ENCODE measurements around the gene TVP23A. TPM values are rescaled to one million over a fixed set of nuclear protein-coding genes. Genes with fewer than 3 reads are reported as not detected.

The TVP23A gene
- polyA plus RNA-seq, 3 donors = 0.06 to 0.17 (median 0.08) TPM

GRCh38 chr16:10865991-10866966 lies 47.7 kb upstream of the TVP23A start:
- intact Hi-C loops (cut with micrococcal nuclease) = loop anchor here in 1 of 2 donors (10.0 kb wide), 1 partner anchor 241 kb away; no protein-coding TSS in a partner anchor
- H3K27me3 Mint-ChIP-seq (ENCODE audit: low read depth in 3 of 3) = peaks cover 0 to 4% (median 2%) of the 10 kb centered on the region in 3 donors
- no peaks in the 10 kb centered on the region for H3K36me3 Mint-ChIP-seq
- H3K27me3 ChIP-seq (ENCODE audit: control insufficient read depth in 2 of 2, insufficient read depth in 2 of 2, low read length in 2 of 2) = no peaks in the 10 kb centered on the region
- H3K4me3 ChIP-seq (replicated peaks in 1 of 3; ENCODE audit: low read depth in 2 of 3, low read length in 3 of 3) = peak overlapping the region in 1 of 3 experiments; percentile 13
- peaks cover 81 to 84% of the 10 kb centered on the region in 2 donors for H3K4me1 ChIP-seq (ENCODE audit: control insufficient read depth in 1 of 2, insufficient read depth in 2 of 2, low read length in 2 of 2)
- H3K9ac ChIP-seq (ENCODE audit: insufficient read depth, low read length, poor library complexity, severe bottlenecking) = no peak overlapping the region
- H4K20me1 ChIP-seq (ENCODE audit: insufficient read depth, low read length) = no peaks in the 10 kb centered on the region
- no peaks in the 10 kb centered on the region for H3K79me2 ChIP-seq (ENCODE audit: insufficient read depth, low read length)
- no peak for DNase-seq
- H3K4me2 ChIP-seq (replicated peaks; ENCODE audit: extremely low read depth, low read length, poor library complexity, severe bottlenecking) = peak overlapping the region; percentile 6
- no peaks in the 10 kb centered on the region for H3K9me3 ChIP-seq (replicated peaks in 1 of 2; ENCODE audit: control insufficient read depth in 1 of 2, insufficient read depth in 1 of 2, low read length in 2 of 2)
- 73% methylated on average over 8 of the region's 13 CpGs for WGBS (ENCODE audit: insufficient coverage)
- peak overlapping the region; percentile 49 to 71 for H3K4me3 Mint-ChIP-seq
- TF ChIP-seq CTCF (IDR thresholded peaks at IDR 0.05) = no peak
- H3K27ac ChIP-seq (ENCODE audit: low read depth in 1 of 2, low read length in 2 of 2) = peak overlapping the region in 1 of 2 donors; percentile 46
- H3K4me1 Mint-ChIP-seq = peaks cover 78% of the 10 kb centered on the region
- no peaks in the 10 kb centered on the region for H3K36me3 ChIP-seq (replicated peaks in 1 of 2; ENCODE audit: control insufficient read depth in 1 of 2, insufficient read depth in 2 of 2, low read length in 2 of 2)
- H2AFZ ChIP-seq (ENCODE audit: insufficient read depth, low read depth, low read length, poor library complexity, severe bottlenecking) = peak overlapping the region; percentile 1
- H3K9me3 Mint-ChIP-seq = no peaks in the 10 kb centered on the region
- peak overlapping the region in 3 of 7 donors; percentile 46 to 77 (median 60) for H3K27ac Mint-ChIP-seq

- H3K4me3 ChIP-seq (replicated peaks in 1 of 3; ENCODE audit: low read depth in 2 of 3, low read length in 3 of 3) = peak overlapping the region in 1 of 3 experiments; percentile 14
- Mint-ChIP-seq H3K4me3 (no peak overlapping the region), H3K36me3 (peaks cover 0 to 4% of the 10 kb centered on the region in 2 donors), H3K9me3 (peaks cover 0 to 8% (median 0%) of the 10 kb centered on the region in 7 donors), H3K27me3 (ENCODE audit: low read depth in 3 of 3) (peaks cover 0 to 2% (median 2%) of the 10 kb centered on the region in 3 donors), H3K4me1 (peaks cover 49% of the 10 kb centered on the region), H3K27ac (peak overlapping the region; percentile 10 to 83 (median 76))
- H3K27ac ChIP-seq (ENCODE audit: low read depth in 1 of 2, low read length in 2 of 2) = no peak overlapping the region
- no peak overlapping the region for H3K9ac ChIP-seq (ENCODE audit: insufficient read depth, low read length, poor library complexity, severe bottlenecking)
- no peaks in the 10 kb centered on the region for H3K9me3 ChIP-seq (replicated peaks in 1 of 2; ENCODE audit: control insufficient read depth in 1 of 2, insufficient read depth in 1 of 2, low read length in 2 of 2)
- peaks cover 47 to 52% of the 10 kb centered on the region in 2 donors for H3K4me1 ChIP-seq (ENCODE audit: control insufficient read depth in 1 of 2, insufficient read depth in 2 of 2, low read length in 2 of 2)
- 0% methylated on average over 1 of the region's 2 CpGs for WGBS (ENCODE audit: insufficient coverage)
- peak; percentile 92 to 98 (median 97) for DNase-seq
- no peaks in the 10 kb centered on the region for H3K27me3 ChIP-seq (ENCODE audit: control insufficient read depth in 2 of 2, insufficient read depth in 2 of 2, low read length in 2 of 2)
- no peak overlapping the region for H2AFZ ChIP-seq (ENCODE audit: insufficient read depth, low read depth, low read length, poor library complexity, severe bottlenecking)
- intact Hi-C loops (cut with micrococcal nuclease) = loop anchor here in 1 of 2 donors (5.0 to 10.0 kb wide), 2 partner anchors 35 to 238 kb away; no protein-coding TSS in a partner anchor
- TF ChIP-seq CTCF (IDR thresholded peaks at IDR 0.05) = no peak
- H3K79me2 ChIP-seq (ENCODE audit: insufficient read depth, low read length) = no peaks in the 10 kb centered on the region
- no peak overlapping the region for H3K4me2 ChIP-seq (replicated peaks; ENCODE audit: extremely low read depth, low read length, poor library complexity, severe bottlenecking)
- H3K36me3 ChIP-seq (replicated peaks in 1 of 2; ENCODE audit: control insufficient read depth in 1 of 2, insufficient read depth in 2 of 2, low read length in 2 of 2) = no peaks in the 10 kb centered on the region
- no peaks in the 10 kb centered on the region for H4K20me1 ChIP-seq (ENCODE audit: insufficient read depth, low read length)
These were observed 43.8 kb upstream of the TVP23A start for GRCh38 chr16:10862438-10862837.
